Mucosa of rectum (tissue), 2 donors: ENCODE results near the gene NINJ2.

Experiments used
- H3K27ac ChIP-seq, 2 donors: one replicate each; pipeline ENCODE4 v1.7.0; 2013; ENCODE audit warnings: inconsistent platforms in 2 of 2, low read depth in 2 of 2, low read length in 2 of 2
- H3K27me3 ChIP-seq, 2 donors: one replicate each; pipeline ENCODE4 v1.7.0; 2013; ENCODE audit warnings: low read length in 2 of 2; ENCODE audit not compliant: control insufficient read depth in 2 of 2, insufficient read depth in 2 of 2
- H3K36me3 ChIP-seq, 2 donors: one replicate each; pipeline ENCODE4 v1.7.0; 2013; ENCODE audit warnings: low read length in 2 of 2; ENCODE audit not compliant: control insufficient read depth in 2 of 2, insufficient read depth in 2 of 2
- H3K4me1 ChIP-seq, 2 donors: one replicate each; pipeline ENCODE4 v1.7.0; 2013; ENCODE audit warnings: low read length in 2 of 2, mild to moderate bottlenecking in 1 of 2; ENCODE audit not compliant: control insufficient read depth in 2 of 2, insufficient read depth in 2 of 2
- H3K4me3 ChIP-seq, 2 donors: one replicate each; pipeline ENCODE4 v1.7.0; 2013; ENCODE audit warnings: low read length in 2 of 2
- H3K9ac ChIP-seq, 2 donors: one replicate each; pipeline ENCODE4 v1.7.0; 2013; ENCODE audit warnings: low read length in 2 of 2, low read depth in 1 of 2, mild to moderate bottlenecking in 1 of 2
- H3K9me3 ChIP-seq, 2 donors: one replicate each; pipeline ENCODE4 v1.7.0; 2013; ENCODE audit warnings: low read length in 2 of 2; ENCODE audit not compliant: control insufficient read depth in 2 of 2
- donor health status: healthy.
- donor health status: Normal muscosa, but diverticular disease.

Gene NINJ2

GRCh38 chr12:563787-564298, 99.4 kb downstream of the NINJ2 start:
- Histone ChIP-seq H3K36me3 (peaks cover 8 to 16% of the 10 kb centered on the region in 2 donors), H3K27me3 (peaks cover 0 to 4% of the 10 kb centered on the region in 2 donors), H3K4me1 (peaks cover 3 to 7% of the 10 kb centered on the region in 2 donors), H3K4me3 (peak overlapping the region in 1 of 2 donors; percentile 41), H3K9me3 (no peaks in the 10 kb centered on the region), H3K9ac (no peak overlapping the region), H3K27ac (peak overlapping the region in 1 of 2 donors; percentile 23)

- Histone ChIP-seq H3K9me3 (no peaks in the 10 kb centered on the region), H3K36me3 (peaks cover 8 to 21% of the 10 kb centered on the region in 2 donors), H3K9ac (no peak overlapping the region), H3K27me3 (peaks cover 0 to 4% of the 10 kb centered on the region in 2 donors), H3K27ac (peak overlapping the region; percentile 9 to 38), H3K4me3 (peak overlapping the region in 1 of 2 donors; percentile 41), H3K4me1 (peaks cover 0 to 2% of the 10 kb centered on the region in 2 donors)
These were observed 99.9 kb downstream of the NINJ2 start for GRCh38 chr12:563250-563781.

- no peak overlapping the region for H3K9ac ChIP-seq
- no peaks in the 10 kb centered on the region for H3K4me1 ChIP-seq
- peaks cover 8 to 28% of the 10 kb centered on the region in 2 donors for H3K36me3 ChIP-seq
- peak overlapping the region; percentile 16 to 38 for H3K27ac ChIP-seq
- H3K9me3 ChIP-seq = no peaks in the 10 kb centered on the region
- H3K4me3 ChIP-seq = no peak overlapping the region
- peaks cover 0 to 4% of the 10 kb centered on the region in 2 donors for H3K27me3 ChIP-seq
These were observed 100.6 kb downstream of the NINJ2 start for GRCh38 chr12:562634-563033.

- Histone ChIP-seq H3K27ac (peak overlapping the region; percentile 56 to 67), H3K4me1 (no peaks in the 10 kb centered on the region), H3K9ac (peak overlapping the region in 1 of 2 donors; percentile 44), H3K27me3 (peaks cover 0 to 4% of the 10 kb centered on the region in 2 donors), H3K4me3 (peak overlapping the region in 1 of 2 donors; percentile 15), H3K36me3 (peaks cover 12 to 34% of the 10 kb centered on the region in 2 donors), H3K9me3 (no peaks in the 10 kb centered on the region)
These were observed 101.2 kb downstream of the NINJ2 start for GRCh38 chr12:561908-562593.

GRCh38 chr12:561391-561705, 101.9 kb downstream of the NINJ2 start:
- H3K9ac ChIP-seq = no peak overlapping the region
- no peaks in the 10 kb centered on the region for H3K9me3 ChIP-seq
- H3K4me3 ChIP-seq = no peak overlapping the region
- H3K27me3 ChIP-seq = peaks cover 0 to 4% of the 10 kb centered on the region in 2 donors
- H3K36me3 ChIP-seq = peaks cover 15 to 34% of the 10 kb centered on the region in 2 donors
- no peaks in the 10 kb centered on the region for H3K4me1 ChIP-seq
- H3K27ac ChIP-seq = peak overlapping the region; percentile 56 to 67

GRCh38 chr12:560691-561390, 102.4 kb downstream of the NINJ2 start:
- H3K9ac ChIP-seq = no peak overlapping the region
- H3K4me3 ChIP-seq = no peak overlapping the region
- no peaks in the 10 kb centered on the region for H3K9me3 ChIP-seq
- peaks cover 15 to 34% of the 10 kb centered on the region in 2 donors for H3K36me3 ChIP-seq
- H3K4me1 ChIP-seq = no peaks in the 10 kb centered on the region
- peaks cover 0 to 4% of the 10 kb centered on the region in 2 donors for H3K27me3 ChIP-seq
- H3K27ac ChIP-seq = peak overlapping the region in 1 of 2 donors; percentile 56

- Histone ChIP-seq H3K27me3 (peaks cover 0 to 4% of the 10 kb centered on the region in 2 donors), H3K9me3 (no peaks in the 10 kb centered on the region), H3K36me3 (peaks cover 15 to 34% of the 10 kb centered on the region in 2 donors), H3K4me3 (no peak overlapping the region), H3K4me1 (no peaks in the 10 kb centered on the region), H3K27ac (no peak overlapping the region), H3K9ac (no peak overlapping the region)
These were observed 103.3 kb downstream of the NINJ2 start for GRCh38 chr12:559906-560455.

GRCh38 chr12:559208-559905, 103.9 kb downstream of the NINJ2 start:
- peaks cover 15 to 34% of the 10 kb centered on the region in 2 donors for H3K36me3 ChIP-seq
- H3K9ac ChIP-seq = no peak overlapping the region
- H3K9me3 ChIP-seq = no peaks in the 10 kb centered on the region
- H3K4me3 ChIP-seq = no peak overlapping the region
- H3K27ac ChIP-seq = no peak overlapping the region
- H3K27me3 ChIP-seq = peaks cover 0 to 4% of the 10 kb centered on the region in 2 donors
- H3K4me1 ChIP-seq = no peaks in the 10 kb centered on the region

- no peaks in the 10 kb centered on the region for H3K4me1 ChIP-seq
- H3K9ac ChIP-seq = no peak overlapping the region
- H3K27ac ChIP-seq = no peak overlapping the region
- H3K4me3 ChIP-seq = no peak overlapping the region
- no peaks in the 10 kb centered on the region for H3K9me3 ChIP-seq
- H3K27me3 ChIP-seq = peaks cover 0 to 4% of the 10 kb centered on the region in 2 donors
- H3K36me3 ChIP-seq = peaks cover 15 to 31% of the 10 kb centered on the region in 2 donors
These were observed 104.7 kb downstream of the NINJ2 start for GRCh38 chr12:558580-558979.
